Naive B cell (primary cell): ENCODE data around the gene ATP5IF1. TPM values are rescaled to one million over a fixed set of nuclear protein-coding genes. Genes with fewer than 3 reads are reported as not detected.
A peak's percentile ranks its signal among the peaks of the same experiment; 100 is the strongest.

Source experiments
- ATAC-seq, 2 donors: fragments of 150-1000 bp; cut with Tn5 transposase; 2 replicates each; pipeline ENCODE4 v1.10.0; 2021; ENCODE audit warnings: low read depth in 2 of 2, mild to moderate bottlenecking in 2 of 2, moderate library complexity in 2 of 2
- DNase-seq: peaks from one replicate; pipeline ENCODE4 v3.0.0; 2022
- H3K27ac Mint-ChIP-seq, 6 donors: one replicate each; pipeline ENCODE4 v1.8.0; 2020 to 2022; ENCODE audit warnings: mild to moderate bottlenecking in 6 of 6, mixed read lengths in 6 of 6, moderate library complexity in 5 of 6, inconsistent platforms in 2 of 6
- H3K27me3 Mint-ChIP-seq, 3 donors: one replicate each; pipeline ENCODE4 v1.8.0; 2021 to 2022; ENCODE audit warnings: mixed read lengths in 3 of 3, mild to moderate bottlenecking in 1 of 3
- H3K36me3 Mint-ChIP-seq, 2 donors: one replicate each; pipeline ENCODE4 v1.8.0; 2020 to 2022; ENCODE audit warnings: mixed read lengths in 2 of 2, inconsistent platforms in 1 of 2, mild to moderate bottlenecking in 1 of 2
- H3K4me1 Mint-ChIP-seq, 3 donors: one replicate each; pipeline ENCODE4 v1.8.0; 2020 to 2022; ENCODE audit warnings: mixed read lengths in 3 of 3, inconsistent platforms in 1 of 3, mild to moderate bottlenecking in 1 of 3, moderate library complexity in 1 of 3
- H3K4me3 Mint-ChIP-seq, 8 donors: one replicate each; pipeline ENCODE4 v1.8.0; 2020 to 2022; ENCODE audit warnings: mild to moderate bottlenecking in 8 of 8, mixed read lengths in 8 of 8, moderate library complexity in 8 of 8, inconsistent platforms in 2 of 8
- H3K9me3 Mint-ChIP-seq, 7 donors: one replicate each; pipeline ENCODE4 v1.8.0; 2020 to 2022; ENCODE audit warnings: mixed read lengths in 7 of 7, mild to moderate bottlenecking in 5 of 7, inconsistent platforms in 2 of 7, moderate library complexity in 1 of 7
- polyA plus RNA-seq, 6 donors: library from polyadenylated mRNA; unstranded; fragments of 300-500 nt; fragmentation: Illumina TruSeq; gene quantifications; one replicate each; pipeline ENCODE4 v1.2.3, GENCODE V29; 2021; ENCODE audit warnings: low read depth in 6 of 6

ATP5IF1 gene
- polyA plus RNA-seq, 6 donors from 2014 or later = 369 to 762 (median 520) TPM

- Mint-ChIP-seq H3K36me3 (no peaks in the 10 kb centered on the region), H3K4me1 (peaks cover 42 to 53% (median 52%) of the 10 kb centered on the region in 3 donors), H3K4me3 (peak overlapping the region; percentile 54 to 87 (median 78)), H3K27ac (peak overlapping the region; percentile 68 to 93 (median 82)), H3K27me3 (no peaks in the 10 kb centered on the region), H3K9me3 (no peaks in the 10 kb centered on the region)
- no peak for ATAC-seq
- no peak for DNase-seq
Observed at GRCh38 chr1:28244549-28245251, 8.8 kb downstream of the ATP5IF1 start.

GRCh38 chr1:28246427-28246832, 10.5 kb downstream of the ATP5IF1 start:
- peak; percentile 23 to 31 for ATAC-seq
- H3K27me3 Mint-ChIP-seq = no peaks in the 10 kb centered on the region
- peak; percentile 56 for DNase-seq
- peaks cover 42 to 53% (median 52%) of the 10 kb centered on the region in 3 donors for H3K4me1 Mint-ChIP-seq
- H3K27ac Mint-ChIP-seq = peak overlapping the region; percentile 92 to 99 (median 96)
- no peaks in the 10 kb centered on the region for H3K36me3 Mint-ChIP-seq
- no peaks in the 10 kb centered on the region for H3K9me3 Mint-ChIP-seq
- H3K4me3 Mint-ChIP-seq = peak overlapping the region; percentile 88 to 100 (median 98)

GRCh38 chr1:28247612-28248272, 11.8 kb downstream of the ATP5IF1 start:
- Mint-ChIP-seq H3K4me3 (peak overlapping the region; percentile 88 to 100 (median 98)), H3K4me1 (peaks cover 40 to 53% (median 52%) of the 10 kb centered on the region in 3 donors)

GRCh38 chr1:28248273-28249012, 12.5 kb downstream of the ATP5IF1 start:
- H3K4me3 Mint-ChIP-seq = peak overlapping the region; percentile 57 to 99 (median 92)
- peak overlapping the region in 5 of 6 donors; percentile 92 to 99 (median 98) for H3K27ac Mint-ChIP-seq
- H3K36me3 Mint-ChIP-seq = no peaks in the 10 kb centered on the region
- H3K4me1 Mint-ChIP-seq = peaks cover 39 to 52% (median 46%) of the 10 kb centered on the region in 3 donors
- H3K27me3 Mint-ChIP-seq = no peaks in the 10 kb centered on the region
- ATAC-seq (peak in 1 of 2 donors; percentile 13), DNase-seq (peak; percentile 74)
- H3K9me3 Mint-ChIP-seq = no peaks in the 10 kb centered on the region

More at GRCh38 chr1:28247612-28248272, 11.8 kb downstream of the ATP5IF1 start:
- Mint-ChIP-seq H3K9me3 (no peaks in the 10 kb centered on the region), H3K27me3 (no peaks in the 10 kb centered on the region), H3K36me3 (no peaks in the 10 kb centered on the region), H3K27ac (peak overlapping the region; percentile 92 to 99 (median 96))
- ATAC-seq = no peak
- DNase-seq = no peak

- no peak for ATAC-seq
- DNase-seq = no peak
- Mint-ChIP-seq H3K4me1 (peaks cover 32 to 44% (median 39%) of the 10 kb centered on the region in 3 donors), H3K4me3 (peak overlapping the region in 7 of 8 donors; percentile 57 to 99 (median 95)), H3K36me3 (no peaks in the 10 kb centered on the region), H3K9me3 (no peaks in the 10 kb centered on the region), H3K27me3 (no peaks in the 10 kb centered on the region), H3K27ac (peak overlapping the region in 4 of 6 donors; percentile 32 to 99 (median 96))
Observed at GRCh38 chr1:28249013-28249865, 13.3 kb downstream of the ATP5IF1 start.

- peaks cover 29 to 37% (median 33%) of the 10 kb centered on the region in 3 donors for H3K4me1 Mint-ChIP-seq
Observed at GRCh38 chr1:28249866-28250295, 14.0 kb downstream of the ATP5IF1 start.

GRCh38 chr1:28256197-28256827, 20.4 kb downstream of the ATP5IF1 start:
- H3K27me3 Mint-ChIP-seq = peaks cover 6 to 8% (median 7%) of the 10 kb centered on the region in 3 donors
- ATAC-seq (no peak), DNase-seq (no peak)
- no peak overlapping the region for H3K27ac Mint-ChIP-seq
- H3K4me3 Mint-ChIP-seq = peak overlapping the region in 1 of 8 donors; percentile 10
- H3K4me1 Mint-ChIP-seq = peaks cover 13 to 20% (median 19%) of the 10 kb centered on the region in 3 donors
- no peaks in the 10 kb centered on the region for H3K36me3 Mint-ChIP-seq
- H3K9me3 Mint-ChIP-seq = no peaks in the 10 kb centered on the region

More at GRCh38 chr1:28249866-28250295, 14.0 kb downstream of the ATP5IF1 start:
- H3K36me3 Mint-ChIP-seq = no peaks in the 10 kb centered on the region
- no peak for ATAC-seq
- H3K9me3 Mint-ChIP-seq = no peaks in the 10 kb centered on the region
- DNase-seq = no peak
- H3K27me3 Mint-ChIP-seq = no peaks in the 10 kb centered on the region
- peak overlapping the region in 1 of 8 donors; percentile 35 for H3K4me3 Mint-ChIP-seq
- no peak overlapping the region for H3K27ac Mint-ChIP-seq

- H3K4me1 Mint-ChIP-seq = peaks cover 15 to 25% (median 23%) of the 10 kb centered on the region in 3 donors
- no peaks in the 10 kb centered on the region for H3K36me3 Mint-ChIP-seq
- no peak for DNase-seq
- H3K27ac Mint-ChIP-seq = no peak overlapping the region
- ATAC-seq = no peak
- peaks cover 6 to 8% (median 7%) of the 10 kb centered on the region in 3 donors for H3K27me3 Mint-ChIP-seq
- H3K4me3 Mint-ChIP-seq = peak overlapping the region in 6 of 8 donors; percentile 55 to 92 (median 78)
- no peaks in the 10 kb centered on the region for H3K9me3 Mint-ChIP-seq
Observed at GRCh38 chr1:28257736-28258135, 21.8 kb downstream of the ATP5IF1 start.

- H3K4me1 Mint-ChIP-seq = peaks cover 15 to 30% (median 26%) of the 10 kb centered on the region in 3 donors
- no peak for DNase-seq
- H3K27ac Mint-ChIP-seq = peak overlapping the region in 4 of 6 donors; percentile 30 to 88 (median 43)
- peaks cover 6 to 8% (median 7%) of the 10 kb centered on the region in 3 donors for H3K27me3 Mint-ChIP-seq
- H3K4me3 Mint-ChIP-seq = peak overlapping the region; percentile 73 to 93 (median 84)
- H3K9me3 Mint-ChIP-seq = no peaks in the 10 kb centered on the region
- H3K36me3 Mint-ChIP-seq = no peaks in the 10 kb centered on the region
- no peak for ATAC-seq
Observed at GRCh38 chr1:28258628-28259251, 22.8 kb downstream of the ATP5IF1 start.

- ATAC-seq = peak; percentile 96 to 98
- Mint-ChIP-seq H3K36me3 (no peaks in the 10 kb centered on the region), H3K27ac (peak within 1 kb of the TSS; percentile 24 to 88 (median 34)), H3K4me3 (peak within 1 kb of the TSS; percentile 73 to 93 (median 84)), H3K9me3 (no peaks in the 10 kb centered on the region), H3K4me1 (peaks cover 15 to 30% (median 26%) of the 10 kb centered on the region in 3 donors), H3K27me3 (peaks cover 6 to 8% (median 7%) of the 10 kb centered on the region in 3 donors)
- peak; percentile 99 for DNase-seq
Observed at GRCh38 chr1:28259252-28259933, 23.5 kb downstream of the ATP5IF1 start, which contains the start of gene SESN2. Gene SESN2, plus strand, starts transcription at chr1:28259518. Its CDS starts 330 bp downstream, at chr1:28259848.
